D721Med (cell line): ENCODE measurements around the gene AFDN.

Experiments used
- DNase-seq: peaks from one replicate; pipeline ENCODE4 v3.0.0; 2011; ENCODE audit warnings: low spot score; ENCODE audit not compliant: insufficient read length
- FAIRE-seq: peaks from 2 replicates; lab custom pipeline; 2011; peaks lifted over from hg19 to GRCh38; lab: Jason Lieb, UNC
- CTCF ChIP-seq: IDR thresholded peaks from 2 replicates; pipeline ENCODE4 v1.5.1; 2012; ENCODE audit warnings: mild to moderate bottlenecking, control low read depth; ENCODE audit not compliant: insufficient read depth; ENCODE audit errors: missing control alignments

AFDN gene

GRCh38 chr6:168021581-168021980 is 194.9 kb downstream of the AFDN start:
- DNase-seq (no peak), FAIRE-seq (no peak)
- TF ChIP-seq CTCF: no peak
